ENCODE data around the gene RPP25. TPM values are rescaled to one million over a fixed set of nuclear protein-coding genes. Genes with fewer than 3 reads are reported as not detected.

Gene RPP25, protein sequence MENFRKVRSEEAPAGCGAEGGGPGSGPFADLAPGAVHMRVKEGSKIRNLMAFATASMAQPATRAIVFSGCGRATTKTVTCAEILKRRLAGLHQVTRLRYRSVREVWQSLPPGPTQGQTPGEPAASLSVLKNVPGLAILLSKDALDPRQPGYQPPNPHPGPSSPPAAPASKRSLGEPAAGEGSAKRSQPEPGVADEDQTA
- 17.0 TPM for total RNA-seq
- long read RNA-seq, transcript RPP25-201 (1 exons, 3,049 nt) = major isoform, 57 of 57 reads
- long read RNA-seq, partial matches to known transcripts = 0 of 57 reads
- long read RNA-seq, other reads (novel, unspliced or antisense) = 0 of 57 reads

DNA sequence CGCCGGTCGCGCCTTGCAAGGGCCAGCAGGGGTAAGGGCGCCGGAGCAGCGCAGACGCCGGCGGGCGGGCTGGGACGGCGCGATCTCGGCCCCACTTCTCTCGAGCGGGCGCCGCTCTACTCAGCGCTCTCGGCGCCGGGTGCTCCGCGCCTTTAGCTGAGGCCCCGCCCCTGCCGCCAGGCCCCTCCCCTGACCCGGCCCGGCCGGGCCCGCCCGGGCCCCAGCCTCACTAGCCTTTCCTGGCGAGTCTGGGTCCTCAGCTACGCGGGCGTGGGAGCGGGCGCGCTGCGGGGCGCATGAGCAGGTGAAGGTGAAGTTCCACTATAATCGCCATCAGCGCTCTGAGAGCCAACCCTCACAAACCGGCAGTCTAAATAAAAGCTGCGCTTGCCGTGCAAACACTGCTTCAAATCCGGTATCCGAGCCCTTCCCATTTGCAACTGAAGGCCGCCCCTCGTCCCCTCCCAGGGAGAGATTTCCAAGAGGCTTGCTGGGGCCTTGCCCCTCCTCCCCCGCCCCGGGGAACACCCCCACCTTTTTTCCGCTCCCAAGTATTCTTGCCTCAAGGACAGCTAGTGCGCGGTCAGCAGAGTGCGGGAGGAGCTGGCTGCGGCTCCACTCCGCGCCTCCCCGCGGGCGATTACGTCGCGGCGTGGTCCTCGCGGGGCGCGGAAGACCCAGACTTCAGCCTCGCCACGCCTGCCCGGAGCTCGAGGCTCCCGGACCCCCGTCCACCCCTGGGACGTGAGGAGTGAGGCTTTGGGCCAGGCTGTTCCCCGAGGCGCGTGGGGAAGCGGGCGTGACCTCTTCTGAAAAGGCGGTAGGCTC, at the start of gene RPP25:
TSS of gene RPP25 (minus strand) at position 125 of the 828 bp plus-strand sequence. CDS start 189 bp downstream, outside the sequence.
- Histone ChIP-seq H3K36me3 (no peaks in the 10 kb centered on the region), H3K4me1 (peaks cover 43% of the 10 kb centered on the region), H3K27ac (peak within 1 kb of the TSS; percentile 88), H3K9me3 (no peaks in the 10 kb centered on the region), H3K27me3 (ENCODE audit: low read depth) (no peaks in the 10 kb centered on the region), H3K4me3 (peak within 1 kb of the TSS; percentile 78)
- DNase-seq (peak; percentile 88), ATAC-seq (peak; percentile 94 to 95)
- intact Hi-C loops (cut with DNase I) = no loop called here
- TF ChIP-seq, protein P1, sequence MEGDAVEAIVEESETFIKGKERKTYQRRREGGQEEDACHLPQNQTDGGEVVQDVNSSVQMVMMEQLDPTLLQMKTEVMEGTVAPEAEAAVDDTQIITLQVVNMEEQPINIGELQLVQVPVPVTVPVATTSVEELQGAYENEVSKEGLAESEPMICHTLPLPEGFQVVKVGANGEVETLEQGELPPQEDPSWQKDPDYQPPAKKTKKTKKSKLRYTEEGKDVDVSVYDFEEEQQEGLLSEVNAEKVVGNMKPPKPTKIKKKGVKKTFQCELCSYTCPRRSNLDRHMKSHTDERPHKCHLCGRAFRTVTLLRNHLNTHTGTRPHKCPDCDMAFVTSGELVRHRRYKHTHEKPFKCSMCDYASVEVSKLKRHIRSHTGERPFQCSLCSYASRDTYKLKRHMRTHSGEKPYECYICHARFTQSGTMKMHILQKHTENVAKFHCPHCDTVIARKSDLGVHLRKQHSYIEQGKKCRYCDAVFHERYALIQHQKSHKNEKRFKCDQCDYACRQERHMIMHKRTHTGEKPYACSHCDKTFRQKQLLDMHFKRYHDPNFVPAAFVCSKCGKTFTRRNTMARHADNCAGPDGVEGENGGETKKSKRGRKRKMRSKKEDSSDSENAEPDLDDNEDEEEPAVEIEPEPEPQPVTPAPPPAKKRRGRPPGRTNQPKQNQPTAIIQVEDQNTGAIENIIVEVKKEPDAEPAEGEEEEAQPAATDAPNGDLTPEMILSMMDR (IDR thresholded peaks at IDR 0.05) = no peak

- Histone ChIP-seq H3K4me1 (no peaks in the 10 kb centered on the region), H3K4me3 (no peak overlapping the region), H3K9me3 (no peaks in the 10 kb centered on the region), H3K27ac (no peak overlapping the region), H3K36me3 (no peaks in the 10 kb centered on the region), H3K27me3 (ENCODE audit: low read depth) (no peaks in the 10 kb centered on the region)
- intact Hi-C loops (cut with DNase I) = no loop called here
- no peak for ATAC-seq
- no peak for DNase-seq
- TF ChIP-seq, protein P1 (IDR thresholded peaks at IDR 0.05) = no peak
Observed at GRCh38 chr15:75002398-75002797, 45.8 kb upstream of the RPP25 start.

- no peak overlapping the region for H3K27ac ChIP-seq
- H3K9me3 ChIP-seq = no peaks in the 10 kb centered on the region
- no peak for ATAC-seq
- H3K27me3 ChIP-seq (ENCODE audit: low read depth) = peaks cover 5% of the 10 kb centered on the region
- peak; percentile 15 for DNase-seq
- intact Hi-C loops (cut with DNase I) = no loop called here
- H3K4me1 ChIP-seq = peaks cover 4% of the 10 kb centered on the region
- H3K4me3 ChIP-seq = no peak overlapping the region
- TF ChIP-seq, protein P1 (IDR thresholded peaks at IDR 0.05) = no peak
- H3K36me3 ChIP-seq = no peaks in the 10 kb centered on the region
Observed at GRCh38 chr15:75001310-75001709, 44.7 kb upstream of the RPP25 start.

DNA sequence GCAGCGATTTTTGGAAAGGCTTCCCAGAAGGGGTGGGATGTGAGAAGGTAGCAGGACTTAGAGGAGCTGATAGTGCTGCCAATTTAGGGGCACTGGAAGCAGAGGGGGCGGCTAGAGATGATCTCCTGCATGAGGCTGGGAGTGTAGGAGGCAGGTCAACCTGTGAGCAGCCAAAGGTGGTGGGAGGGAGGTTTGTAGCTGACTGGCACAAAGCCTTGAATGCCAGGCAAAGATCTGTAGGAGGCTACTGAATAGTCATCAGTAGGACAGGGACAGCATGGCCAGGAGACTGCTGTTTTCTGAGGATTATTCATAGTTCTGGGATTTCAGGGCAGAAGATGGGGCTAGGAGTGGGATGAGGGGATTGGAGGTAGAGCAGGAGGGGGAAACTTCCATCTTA, 41.0 kb upstream of the RPP25 start:
- Histone ChIP-seq H3K27ac (no peak overlapping the region), H3K4me1 (peaks cover 12% of the 10 kb centered on the region), H3K4me3 (no peak overlapping the region), H3K36me3 (no peaks in the 10 kb centered on the region), H3K9me3 (no peaks in the 10 kb centered on the region), H3K27me3 (ENCODE audit: low read depth) (peaks cover 9% of the 10 kb centered on the region)
- ATAC-seq (no peak), DNase-seq (no peak)
- intact Hi-C loops (cut with DNase I) = no loop called here
- TF ChIP-seq, protein P1 (IDR thresholded peaks at IDR 0.05) = no peak

DNA sequence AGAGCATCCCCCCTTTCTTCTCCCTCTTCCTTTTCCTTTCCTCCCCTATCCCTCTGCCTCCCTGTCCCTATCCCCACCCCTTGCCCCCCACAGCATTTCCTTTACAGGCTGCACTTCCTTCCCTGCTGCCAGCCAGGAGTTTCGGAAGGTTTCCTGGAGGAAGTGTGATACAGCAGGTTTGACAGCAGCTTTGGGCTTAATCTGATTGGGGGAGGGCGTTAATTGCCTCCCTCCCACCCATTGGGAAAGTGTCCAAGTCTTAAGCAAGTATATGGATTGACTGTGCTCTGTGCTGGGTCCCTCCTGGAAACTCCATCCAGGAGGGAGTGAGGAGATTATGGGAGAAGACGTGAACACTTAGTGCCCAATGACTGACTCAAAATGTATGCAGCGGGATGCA, 40.6 kb upstream of the RPP25 start:
- intact Hi-C loops (cut with DNase I) = no loop called here
- Histone ChIP-seq H3K4me1 (peaks cover 12% of the 10 kb centered on the region), H3K27ac (no peak overlapping the region), H3K4me3 (no peak overlapping the region), H3K27me3 (ENCODE audit: low read depth) (peaks cover 9% of the 10 kb centered on the region), H3K9me3 (no peaks in the 10 kb centered on the region), H3K36me3 (no peaks in the 10 kb centered on the region)
- ATAC-seq (no peak), DNase-seq (no peak)
- TF ChIP-seq, protein P1 (IDR thresholded peaks at IDR 0.05) = no peak

All from lower lobe of right lung (tissue), 2 donors.